ENCODE measurements around the gene HTR2B.
"Not testable (repeated sequence)": the region's sequence is repeated elsewhere in the genome, so short reads cannot be mapped to it uniquely, and the experiment has no call there.

The HTR2B gene

DNA sequence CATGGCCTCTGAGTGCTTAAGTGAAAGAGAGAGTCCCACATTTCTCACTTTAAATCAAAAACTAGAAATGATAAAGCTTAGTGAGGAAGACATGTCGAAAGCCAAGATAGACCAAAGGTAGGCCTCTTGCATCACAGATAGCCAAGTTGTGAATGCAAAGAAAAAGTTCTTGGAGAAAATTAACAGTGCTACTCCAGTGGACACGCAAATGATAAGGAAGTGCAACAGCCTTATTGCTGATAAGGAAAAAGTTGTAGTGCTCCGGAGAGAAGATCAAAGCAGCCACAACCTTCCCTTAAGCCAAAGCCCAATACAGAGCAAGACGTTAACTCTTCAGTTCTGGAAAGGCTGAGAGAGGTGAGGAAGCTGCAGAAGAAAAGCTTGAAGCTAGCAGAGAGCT, 36.1 kb downstream of the HTR2B start:
- no peak for DNase-seq

- no peak for DNase-seq
Observed at GRCh38 chr2:231084565-231084964, 40.3 kb downstream of the HTR2B start.

DNA sequence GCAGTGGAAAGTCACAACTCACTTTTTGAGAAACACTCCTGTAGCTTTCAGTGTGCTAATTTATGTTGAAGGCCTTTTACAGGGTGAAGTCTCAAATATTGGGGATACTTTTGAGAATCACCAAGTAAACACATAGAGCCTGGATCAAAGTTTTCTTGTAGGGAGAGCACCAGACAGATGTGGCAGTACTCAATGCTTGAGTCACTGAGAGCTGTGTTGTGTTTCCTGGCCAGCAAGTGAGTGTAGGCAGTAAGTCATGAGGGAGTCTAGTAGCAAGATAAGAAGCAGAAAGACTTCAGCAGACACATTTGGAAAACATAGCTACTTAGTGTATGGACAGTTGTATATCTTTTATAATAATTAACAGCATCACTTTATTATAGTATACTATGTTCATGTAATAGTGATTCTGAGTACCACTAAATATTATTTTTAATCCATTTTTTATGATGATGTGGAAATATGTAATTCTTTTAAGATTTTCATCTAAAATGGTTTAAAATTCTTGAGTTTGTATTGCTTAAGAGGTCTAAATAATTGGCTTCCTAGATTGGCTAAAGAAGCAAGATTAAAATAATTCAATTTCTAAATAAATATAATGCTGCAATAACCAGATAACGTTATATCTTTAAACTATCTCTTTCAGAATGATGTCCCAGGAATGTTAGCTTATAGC, 55.3 kb downstream of the HTR2B start:
- no peak for DNase-seq

GRCh38 chr2:231068525-231069222, 56.2 kb downstream of the HTR2B start:
- DNase-seq, result no peak

GRCh38 chr2:231067531-231067930, 57.3 kb downstream of the HTR2B start:
- not testable (repeated sequence) for DNase-seq

DNA sequence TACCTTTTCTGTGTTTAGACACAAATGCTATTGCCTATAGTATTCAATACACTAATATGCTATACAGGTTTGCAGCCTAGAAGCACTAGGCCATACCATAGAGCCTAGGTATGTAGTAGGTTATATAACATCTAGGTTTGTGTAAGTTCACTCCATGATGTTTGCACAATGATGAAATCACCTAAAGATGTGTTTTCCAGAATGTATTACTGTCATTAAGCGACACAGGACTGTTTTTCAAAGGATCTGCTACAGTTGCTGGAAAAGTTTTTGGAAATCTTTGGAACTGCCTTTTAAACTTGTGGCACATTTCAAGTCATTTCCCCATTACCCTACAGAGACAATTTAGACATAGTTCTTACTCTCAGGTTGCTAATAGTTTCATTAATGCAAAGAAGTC, 58.9 kb downstream of the HTR2B start:
- DNase-seq, result no peak

DNA sequence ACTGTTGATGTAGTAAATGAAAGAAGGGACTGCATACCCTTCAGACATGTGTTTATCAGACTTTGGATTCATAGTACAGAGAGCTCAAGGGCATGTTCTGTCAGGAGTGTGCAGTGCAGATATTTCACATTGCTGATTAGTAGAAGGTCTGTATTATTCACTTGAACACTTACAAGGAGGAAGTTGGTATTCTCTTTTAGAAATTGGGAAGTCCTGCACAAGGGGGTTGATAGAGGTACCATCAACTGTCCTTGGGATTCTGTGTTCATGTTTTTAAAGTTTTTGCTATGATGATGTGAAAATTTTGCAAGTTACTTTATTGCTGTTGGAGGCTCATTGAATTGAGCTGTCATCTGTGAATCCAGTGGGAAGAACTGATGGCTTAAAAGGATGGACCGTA, 61.5 kb downstream of the HTR2B start:
- no peak for DNase-seq

DNA sequence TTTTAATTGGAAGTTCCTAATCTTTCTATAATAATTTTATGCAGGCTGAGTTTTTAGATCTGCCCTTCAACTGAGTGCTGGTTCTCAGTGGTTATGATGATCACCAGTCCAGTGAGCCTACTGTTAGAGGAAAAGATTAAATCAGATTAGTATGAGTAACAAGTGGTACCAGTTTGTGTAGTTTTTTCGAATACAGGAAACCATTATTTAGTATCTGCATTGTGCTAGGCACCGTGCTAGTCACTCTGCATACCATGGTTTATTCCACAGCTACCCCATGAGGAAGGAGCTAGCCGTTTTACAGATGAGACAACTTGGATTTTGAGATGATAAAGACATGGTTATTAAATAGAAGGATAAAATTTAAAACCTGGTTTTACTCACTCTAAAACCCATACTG, 62.1 kb downstream of the HTR2B start:
- no peak for DNase-seq

DNA sequence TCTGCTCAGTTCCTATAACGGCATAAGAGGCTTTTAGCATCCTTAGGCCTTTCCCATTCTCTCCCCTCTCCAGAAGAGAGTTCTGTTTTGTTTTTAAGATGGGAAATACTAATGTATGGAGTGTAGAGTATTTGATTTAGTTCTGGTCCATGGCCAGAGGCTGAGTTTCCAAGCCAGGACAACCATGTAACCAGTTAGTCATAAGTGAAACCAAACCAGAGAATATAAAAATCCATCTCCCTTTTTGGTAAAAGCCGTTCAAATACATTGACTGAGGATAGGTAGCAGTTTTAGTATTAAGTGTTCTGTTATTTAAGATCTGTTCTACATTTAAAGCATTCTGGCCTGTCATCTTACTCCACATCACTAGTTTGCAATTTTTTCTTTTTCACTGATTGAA, 65.1 kb downstream of the HTR2B start:
- DNase-seq, result no peak

- no peak for DNase-seq
Observed at GRCh38 chr2:231058761-231059550, 65.9 kb downstream of the HTR2B start.
